GM18519 (cell line): ENCODE data around the gene PARG.
"Not testable (repeated sequence)": the region's sequence is repeated elsewhere in the genome, so short reads cannot be mapped to it uniquely, and the experiment has no call there.

Source experiments
- ATAC-seq: cut with Tn5 transposase; IDR thresholded peaks from one replicate; pipeline ENCODE4 v1.9.1; 2021; ENCODE audit warnings: mild to moderate bottlenecking, moderate library complexity; ENCODE audit not compliant: unreplicated experiment, low FRiP score

The PARG gene

DNA sequence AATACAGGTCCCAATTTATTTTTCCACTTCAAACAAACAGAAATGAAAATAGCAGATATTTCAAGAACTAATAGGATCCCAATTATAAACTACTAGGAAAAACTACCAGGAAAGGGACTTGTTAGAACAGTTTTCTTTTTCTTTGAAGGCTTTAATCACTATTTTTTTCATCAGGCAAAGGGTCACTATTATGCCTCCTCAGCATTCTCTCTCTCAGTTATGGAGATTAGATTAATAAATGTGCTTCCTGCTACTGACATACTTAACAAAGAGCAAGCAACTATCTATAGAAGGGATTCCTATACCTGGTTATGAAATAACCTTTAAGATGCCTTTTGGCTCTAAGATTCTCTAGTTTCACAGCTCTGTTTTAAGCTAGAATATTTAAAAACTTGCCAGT, 108.7 kb downstream of the PARG start:
- no peak for ATAC-seq

DNA sequence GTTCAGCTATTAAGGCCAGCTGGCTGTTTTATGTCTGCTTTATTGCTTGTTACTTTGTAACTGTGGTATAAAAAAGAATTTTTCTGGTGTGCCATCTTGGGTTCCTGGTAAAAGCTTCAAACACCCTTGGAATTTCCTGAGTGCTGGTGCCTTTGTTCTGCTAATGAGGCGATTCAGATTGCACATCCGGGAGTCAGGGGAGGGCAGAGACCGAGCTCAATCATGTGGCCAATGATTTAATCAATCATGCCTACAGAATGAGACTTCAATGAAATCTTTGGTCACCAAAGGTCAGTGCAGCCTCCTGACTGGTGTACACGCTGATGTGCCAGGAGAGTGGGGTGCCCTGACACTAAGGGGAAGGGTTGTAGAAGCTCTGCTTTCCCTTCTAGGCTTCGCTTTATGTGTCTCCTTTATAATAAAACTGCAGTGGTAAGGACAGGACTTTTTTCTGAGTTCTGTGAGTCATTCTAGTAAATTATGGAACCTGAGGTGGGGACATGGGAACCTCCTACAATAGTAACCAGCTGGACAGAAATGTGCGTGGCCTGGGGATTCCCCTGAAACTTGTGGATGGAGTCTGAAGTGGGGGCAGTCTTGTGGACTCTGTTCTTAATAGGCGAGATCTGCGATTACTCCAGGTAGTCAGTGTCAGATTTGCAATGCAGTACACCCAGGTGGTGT, 110.3 kb downstream of the PARG start:
- no peak for ATAC-seq

DNA sequence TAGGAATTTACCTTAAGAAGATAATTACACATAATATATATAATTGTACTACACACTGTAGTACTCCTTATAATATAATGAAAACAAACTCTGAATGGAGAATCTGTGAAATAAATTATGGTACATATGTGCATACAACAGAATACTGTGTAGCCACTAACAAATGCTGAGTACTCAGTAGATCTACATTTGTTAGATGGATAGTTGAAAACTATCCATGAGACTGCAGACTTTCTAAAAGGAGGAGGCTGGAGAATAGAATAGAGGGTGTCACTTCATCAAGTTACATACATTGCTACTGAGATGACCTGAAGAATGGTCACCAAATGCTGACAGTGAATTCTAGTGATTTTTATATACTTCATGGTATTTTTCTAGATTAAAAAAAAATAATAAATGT, 111.0 kb downstream of the PARG start:
- ATAC-seq: no peak

DNA sequence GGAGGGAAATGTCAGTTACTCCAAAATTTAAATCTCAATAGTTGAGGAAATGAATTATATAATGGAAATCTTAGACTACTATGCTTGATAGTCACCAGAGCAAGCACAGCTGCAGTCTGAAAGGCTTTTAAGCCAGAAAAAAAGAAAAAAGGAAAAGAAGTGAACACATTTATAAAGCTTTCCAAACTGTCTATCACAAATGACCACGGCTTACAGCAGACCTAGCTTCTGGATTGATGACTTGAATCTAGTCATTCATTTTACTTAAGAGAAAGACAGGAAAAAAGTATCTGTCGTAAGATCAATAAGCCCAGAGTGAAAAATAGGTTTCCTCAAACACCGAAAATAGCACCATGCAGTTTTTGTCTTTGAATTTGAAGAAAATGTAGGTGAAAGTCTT, 111.8 kb downstream of the PARG start:
- no peak for ATAC-seq

DNA sequence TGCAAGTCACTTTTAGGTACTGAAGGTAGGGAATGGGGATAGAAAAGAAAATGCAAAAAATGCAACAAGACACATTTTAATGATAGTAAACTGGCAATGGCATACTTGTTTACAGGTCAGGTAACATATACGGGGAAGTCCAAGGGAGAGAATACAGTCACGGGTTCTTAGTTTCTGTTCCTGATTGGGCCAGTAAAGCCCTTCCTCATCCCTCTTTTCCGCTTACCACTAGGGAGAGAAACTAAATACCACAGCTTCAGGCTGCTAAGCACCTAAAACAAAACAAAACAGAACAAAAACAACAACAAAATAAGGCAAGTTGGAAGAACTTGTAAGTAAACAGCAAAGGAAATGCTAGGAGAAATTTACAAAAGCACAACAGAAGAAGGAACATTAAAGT, 114.5 kb downstream of the PARG start:
- no peak for ATAC-seq

DNA sequence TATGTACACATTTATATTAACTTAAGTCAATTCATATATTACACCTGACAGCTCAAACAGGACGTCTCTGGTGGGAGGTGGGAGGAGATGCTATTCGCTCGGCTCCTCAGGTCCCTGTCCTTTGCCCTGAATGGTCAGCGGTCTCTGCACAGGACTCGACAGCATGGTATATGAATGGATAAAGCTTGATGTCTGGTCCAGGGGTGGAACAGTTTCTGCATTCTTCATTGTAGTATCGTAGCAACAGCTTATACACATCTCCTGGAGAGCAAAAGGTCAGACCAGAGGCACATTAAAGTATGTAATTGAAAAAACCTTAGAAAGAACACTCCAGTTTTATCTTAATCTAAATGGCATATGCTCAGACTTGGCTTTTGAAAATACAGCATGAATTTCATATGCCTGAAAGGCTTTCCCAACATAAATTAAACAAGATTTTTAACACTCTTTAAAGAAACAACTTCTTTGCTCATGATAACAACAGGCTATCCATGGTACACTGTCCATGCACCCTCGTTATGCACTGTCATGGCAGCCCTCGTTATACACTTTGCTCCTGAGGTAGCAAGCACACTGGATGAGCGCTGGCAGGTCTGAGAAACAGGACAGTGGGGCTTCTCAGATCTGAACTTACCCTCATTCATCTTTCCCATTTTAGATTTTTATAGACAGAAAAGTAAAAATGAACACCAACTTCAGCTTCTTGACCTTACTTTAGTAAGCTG, 122.4 kb downstream of the PARG start:
- no peak for ATAC-seq

DNA sequence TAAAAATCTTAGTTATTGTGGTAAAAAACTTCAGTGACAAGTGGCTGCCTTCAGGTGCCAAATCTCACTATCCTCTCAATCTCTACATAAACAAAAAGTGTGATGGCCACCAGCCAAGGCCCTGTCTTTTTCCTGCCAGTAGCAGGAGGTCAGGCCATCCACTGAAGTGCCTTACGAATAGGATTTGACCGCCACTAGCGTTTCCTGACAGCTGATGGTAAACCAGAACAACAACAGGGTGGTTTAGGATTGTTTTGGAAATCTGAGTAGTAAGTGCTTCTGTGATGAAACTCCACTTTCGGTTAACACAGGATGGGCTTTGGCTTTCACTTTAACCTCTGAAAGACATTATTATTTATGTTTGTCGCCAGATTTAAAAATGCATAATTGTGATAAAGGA, 124.0 kb downstream of the PARG start:
- no peak for ATAC-seq

DNA sequence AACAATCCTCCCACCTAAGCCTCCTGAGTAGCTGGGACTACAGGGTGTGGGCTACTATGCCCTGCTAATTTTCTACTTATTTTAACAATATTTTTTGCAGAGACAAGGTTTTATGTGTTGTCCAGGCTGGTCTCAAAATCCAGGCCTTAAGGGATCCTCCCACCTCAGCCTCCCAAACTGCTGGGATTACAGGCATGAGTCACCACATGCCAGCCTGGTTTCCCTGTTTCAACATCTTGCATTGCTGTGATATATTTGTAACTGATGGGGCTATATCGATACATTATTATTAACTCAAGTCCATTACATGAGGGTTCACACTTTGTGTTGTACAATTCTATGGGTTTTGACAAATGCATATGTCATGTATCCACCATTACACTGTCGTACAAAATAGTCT, 137.8 kb downstream of the PARG start:
- ATAC-seq: no peak

DNA sequence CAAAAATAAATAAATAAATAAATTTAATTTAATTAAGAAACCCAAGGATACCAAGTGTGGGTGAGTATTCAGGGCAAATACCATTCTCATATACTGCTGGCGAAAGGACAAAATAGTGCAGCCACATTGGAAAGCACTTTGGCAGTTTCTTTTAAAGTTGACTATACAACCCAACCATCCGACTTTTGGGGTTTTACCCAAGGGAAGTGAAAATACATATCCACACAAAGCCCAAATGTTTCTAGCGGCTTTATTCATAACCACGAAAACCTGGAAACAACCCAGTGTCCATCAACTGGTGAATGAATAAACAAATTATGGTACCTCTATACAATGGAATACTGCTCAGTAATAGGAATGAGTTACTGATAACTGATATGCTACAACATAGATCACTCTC, 143.6 kb downstream of the PARG start:
- ATAC-seq: no peak

DNA sequence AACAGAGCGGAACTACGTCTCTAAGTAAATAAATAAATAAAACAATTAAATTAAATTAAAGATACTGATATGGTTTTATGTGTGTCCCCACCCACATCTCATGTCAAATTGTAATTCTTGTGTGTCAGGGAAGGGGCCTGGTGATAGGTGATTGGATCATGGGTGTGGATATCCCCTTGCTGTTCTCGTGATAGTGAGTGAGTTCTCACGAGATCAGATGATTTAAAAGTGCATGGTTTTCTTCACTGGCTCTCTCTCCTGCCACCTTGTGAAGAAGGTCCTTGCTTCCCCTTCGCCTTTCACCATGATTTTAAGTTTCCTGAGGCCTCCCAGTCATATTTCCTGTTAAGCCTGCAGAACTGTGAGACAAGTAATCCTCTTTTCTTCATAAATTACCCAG, 150.7 kb downstream of the PARG start:
- ATAC-seq: no peak

DNA sequence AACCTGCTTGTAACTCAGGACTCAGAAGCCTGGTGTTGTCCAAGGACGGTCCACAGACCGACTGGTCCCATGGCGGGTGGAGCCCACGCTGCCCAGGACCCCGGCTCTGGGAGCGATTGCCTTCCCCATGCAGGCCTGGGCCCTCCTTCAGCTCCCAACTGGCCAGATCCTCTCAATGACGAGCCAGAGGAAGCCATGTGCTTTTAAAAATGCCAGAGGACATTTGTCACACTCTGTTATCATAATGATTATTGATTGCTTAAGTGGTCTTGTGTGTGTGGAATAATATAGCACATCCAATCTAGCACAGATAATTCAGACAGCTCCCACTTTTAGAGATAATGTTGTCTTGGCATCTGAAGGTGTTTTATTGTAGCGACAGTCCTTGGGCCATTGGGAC, 157.1 kb downstream of the PARG start:
- no peak for ATAC-seq

DNA sequence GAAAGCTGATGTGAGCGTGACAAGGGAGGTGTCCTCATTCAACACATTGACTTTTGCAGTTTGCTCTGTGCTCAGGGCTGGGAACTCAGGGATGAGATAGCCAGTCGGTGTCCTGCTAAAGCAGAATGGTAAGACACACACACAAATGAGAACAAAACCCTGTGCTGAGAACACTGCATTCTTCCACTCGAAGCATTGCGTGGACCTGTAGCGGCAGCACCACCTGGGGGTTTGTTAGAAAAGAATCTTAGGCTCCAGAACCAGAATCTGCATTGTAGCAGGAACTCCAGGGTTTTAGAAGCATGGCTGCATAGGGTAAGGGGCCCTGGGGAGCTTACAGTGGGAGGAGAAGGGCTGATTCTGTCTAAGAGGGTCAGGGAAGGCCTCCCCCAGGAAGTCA, 158.2 kb downstream of the PARG start:
- ATAC-seq: no peak

DNA sequence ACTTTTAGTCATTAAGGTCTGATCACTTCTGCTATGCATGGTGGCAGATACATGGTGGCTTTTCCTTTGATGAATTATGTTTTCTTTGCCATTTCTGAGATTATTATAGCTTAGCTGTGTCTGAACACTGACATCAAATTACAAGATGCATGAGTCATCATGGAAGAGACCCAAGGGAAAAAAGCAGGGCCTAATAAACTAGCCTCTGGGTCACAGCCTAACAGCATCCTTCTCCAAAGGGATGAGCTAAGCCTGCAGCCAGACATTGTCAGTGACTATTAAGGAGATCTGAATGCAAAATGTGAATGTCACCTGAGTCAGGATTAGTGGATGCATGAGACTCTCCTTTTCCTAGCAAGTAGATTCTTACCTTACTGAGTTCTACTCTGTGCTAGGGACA, 160.6 kb downstream of the PARG start:
- no peak for ATAC-seq

DNA sequence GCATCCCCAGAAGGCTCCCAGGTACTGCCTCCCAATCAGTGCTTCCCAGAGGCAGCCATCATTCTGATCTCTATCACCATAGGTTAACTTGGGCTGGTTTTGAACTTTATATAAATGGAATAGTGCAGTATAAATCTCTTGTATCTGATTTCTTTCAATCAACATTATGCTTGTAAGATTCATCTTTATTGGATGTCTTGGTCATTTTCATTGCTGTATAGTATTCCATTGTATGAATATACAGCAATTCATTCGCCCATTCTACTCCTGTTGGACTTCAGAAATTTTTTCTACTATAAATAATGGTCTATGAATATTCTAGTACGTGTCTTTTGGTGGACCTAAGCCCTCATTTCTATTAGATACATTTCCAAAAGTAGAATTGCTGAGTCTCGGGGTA, 163.6 kb downstream of the PARG start:
- ATAC-seq: no peak

DNA sequence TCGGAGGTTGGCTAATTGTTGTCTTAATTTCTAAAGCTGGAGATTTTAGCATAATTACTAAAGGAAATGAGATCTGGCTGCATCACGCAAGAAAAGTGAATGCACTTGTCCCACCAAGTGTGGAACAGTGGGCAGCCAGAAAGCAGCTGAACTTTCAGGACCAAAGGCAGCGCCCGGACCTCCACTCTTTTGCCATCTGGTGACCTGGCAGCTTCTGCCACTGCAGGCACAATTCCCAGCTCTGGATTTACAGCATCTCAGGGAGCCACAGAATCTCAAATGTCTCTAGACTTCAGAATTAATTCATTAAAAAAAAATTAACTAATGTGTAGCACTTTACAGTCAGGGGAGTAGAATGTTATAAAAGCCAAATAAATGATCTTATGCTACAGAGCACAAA, 165.0 kb downstream of the PARG start:
- no peak for ATAC-seq

DNA sequence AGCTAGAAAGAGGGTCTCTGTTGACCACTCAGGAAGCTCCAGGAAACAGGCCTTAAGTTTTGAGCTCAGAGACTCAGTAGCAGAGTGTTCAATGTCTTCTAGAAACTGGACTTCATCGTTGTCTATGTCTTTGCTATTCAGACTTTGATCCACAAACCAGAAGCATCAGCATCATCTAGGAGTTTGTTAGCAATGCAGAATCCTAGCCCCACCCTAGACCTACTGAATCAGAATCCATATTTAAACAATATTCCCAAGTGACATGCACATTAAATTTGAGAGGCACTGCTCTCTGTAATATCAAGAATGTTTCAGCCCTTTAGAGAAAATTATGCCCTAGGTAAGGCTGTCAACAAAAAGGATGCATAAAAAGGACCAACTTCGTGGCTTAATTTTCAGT, 166.8 kb downstream of the PARG start:
- no peak for ATAC-seq

DNA sequence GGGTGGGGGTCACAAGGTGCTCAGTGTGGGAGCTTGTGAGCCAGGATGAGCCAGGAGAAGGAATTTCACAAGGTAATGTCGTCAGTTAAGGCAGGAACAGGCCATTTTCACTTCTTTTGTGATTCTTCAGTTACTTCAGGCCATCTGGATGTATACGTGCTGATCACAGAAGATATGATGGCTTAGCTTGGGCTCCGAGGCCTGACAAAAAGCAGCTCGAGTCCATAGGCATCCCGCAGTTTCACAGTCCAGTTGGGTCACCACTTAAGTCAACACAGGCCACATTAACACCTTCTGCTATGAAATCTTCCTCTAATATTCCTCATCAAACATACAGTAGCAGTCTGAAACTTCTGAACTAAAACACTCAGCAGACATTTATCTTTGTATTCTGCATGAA, 168.9 kb downstream of the PARG start:
- ATAC-seq: not testable (repeated sequence)

DNA sequence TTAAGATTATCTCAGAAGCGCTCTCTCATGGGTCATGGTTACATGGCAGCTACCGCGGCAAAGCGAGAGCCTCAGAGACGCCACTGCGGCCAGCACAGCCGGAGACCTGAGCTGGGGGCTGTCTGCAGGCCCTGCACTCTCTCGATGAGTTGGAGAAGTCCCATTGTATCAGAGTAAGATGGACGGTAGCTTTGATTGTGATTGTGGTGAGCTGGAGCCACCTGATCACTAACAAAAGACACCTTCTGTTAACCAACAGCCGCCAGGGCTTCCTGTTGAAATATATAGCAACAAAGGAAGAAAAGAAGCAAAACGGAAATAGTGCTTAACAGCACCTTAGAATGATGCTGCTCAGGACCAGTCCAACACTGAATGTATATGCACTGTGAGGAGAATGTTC, 170.8 kb downstream of the PARG start:
- ATAC-seq: not testable (repeated sequence)

DNA sequence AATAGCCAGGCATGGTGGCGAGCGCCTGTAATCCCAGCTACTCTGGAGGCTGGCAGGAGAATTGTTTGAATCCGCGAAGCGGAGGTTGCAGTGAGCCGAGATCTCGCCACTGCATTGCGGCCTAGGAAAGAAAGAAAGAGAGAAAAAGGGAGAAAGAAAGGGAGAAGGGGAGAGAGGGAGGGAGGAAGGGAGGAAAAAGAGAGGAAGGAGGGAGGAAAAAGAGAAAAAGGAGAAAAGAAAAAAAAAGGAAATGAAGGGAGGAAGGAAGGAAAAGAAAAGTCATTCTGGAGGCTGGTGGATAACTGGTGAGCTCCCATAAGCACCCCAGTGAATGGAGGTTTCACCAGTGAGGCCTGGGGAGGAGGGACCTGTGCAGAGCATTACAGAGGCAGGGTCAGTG, 172.1 kb downstream of the PARG start:
- no peak for ATAC-seq

DNA sequence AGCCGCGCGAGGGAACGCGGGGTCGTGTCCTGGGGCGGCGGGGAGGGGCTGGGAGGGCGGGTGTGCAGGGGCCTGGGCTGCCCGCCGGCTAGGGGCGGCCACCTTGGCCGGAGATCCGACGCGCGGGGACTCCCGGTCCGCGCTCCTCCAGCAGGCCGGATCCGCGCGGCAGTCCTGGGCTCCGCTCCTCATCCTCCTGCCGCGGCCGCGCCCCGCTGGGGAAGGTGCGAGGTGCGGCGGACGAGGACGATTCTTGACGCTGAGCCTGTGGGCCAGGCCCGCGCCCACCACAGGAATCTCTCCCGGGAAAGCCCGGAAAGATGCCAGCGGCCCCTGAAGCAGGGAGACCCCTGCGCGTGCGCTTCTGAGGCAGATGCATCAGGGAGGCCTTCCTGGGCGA, 173.1 kb downstream of the PARG start:
- ATAC-seq: no peak

DNA sequence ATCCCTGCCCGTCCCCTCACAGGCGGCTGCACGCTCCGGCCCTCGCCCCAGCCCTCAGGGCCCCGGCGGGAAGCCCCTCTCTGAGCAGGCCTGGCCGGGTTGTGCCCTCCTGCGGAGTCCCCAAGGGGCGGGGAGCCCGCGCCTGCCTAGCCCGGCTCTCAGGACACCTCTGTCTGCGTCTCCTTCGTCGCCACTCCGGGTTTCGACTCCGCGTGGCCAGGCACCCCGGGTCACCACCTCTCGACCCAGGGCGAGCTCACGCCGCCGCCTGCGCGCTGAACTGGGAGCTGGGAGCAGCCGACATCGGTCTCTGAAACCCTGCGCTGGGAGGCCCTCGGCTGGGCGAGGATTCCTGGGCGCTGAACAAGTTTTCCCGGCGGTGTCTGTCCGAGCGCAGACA, 173.5 kb downstream of the PARG start:
- no peak for ATAC-seq
